ENCODE data around the gene ZNF521.

The ZNF521 gene

DNA sequence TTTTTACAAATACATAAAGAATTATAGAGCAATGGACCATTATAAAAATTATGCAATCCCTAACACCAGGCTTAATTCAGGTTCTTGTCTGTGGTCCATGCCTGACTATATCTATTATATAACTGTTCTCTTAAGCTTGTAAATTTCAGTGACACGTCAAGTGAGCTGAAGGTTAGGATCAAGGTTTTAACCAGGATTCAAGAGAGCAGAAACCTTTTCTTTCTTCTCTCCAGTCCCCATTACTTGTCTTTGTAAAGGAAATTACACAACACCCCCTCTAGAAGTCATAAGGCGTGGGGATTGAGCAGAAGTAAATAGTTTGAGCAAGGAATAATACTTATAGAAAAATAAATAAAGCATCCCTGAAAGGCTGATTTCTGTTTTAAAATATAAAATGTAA is 122.0 kb downstream of the ZNF521 start:
- DNase-seq (ENCODE audit: low read depth in 2 of 3, low spot score in 2 of 3), result no peak

GRCh38 chr18:25229081-25229480 is 122.9 kb downstream of the ZNF521 start:
- DNase-seq (ENCODE audit: low read depth in 2 of 3, low spot score in 2 of 3), result no peak

DNA sequence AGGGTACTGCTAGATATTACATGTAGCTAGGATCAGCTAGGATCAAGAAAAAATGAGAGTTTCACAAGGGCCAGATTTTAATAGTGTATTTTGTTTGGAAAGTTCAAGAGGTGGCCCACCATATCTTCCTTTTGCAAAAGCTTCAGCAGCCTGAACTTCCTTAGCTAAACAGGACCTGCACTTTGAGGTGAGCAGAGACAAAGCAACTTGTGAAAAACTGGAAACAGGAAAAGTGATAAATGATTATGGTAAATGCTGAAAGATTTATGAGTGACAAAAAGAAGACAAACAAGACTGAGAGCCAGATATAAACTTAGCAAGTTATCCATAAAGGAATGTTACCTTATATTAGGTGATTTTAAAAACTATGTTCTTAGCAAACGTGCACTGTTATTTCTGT is 123.6 kb downstream of the ZNF521 start:
- DNase-seq (ENCODE audit: low read depth in 2 of 3, low spot score in 2 of 3), result no peak

DNA sequence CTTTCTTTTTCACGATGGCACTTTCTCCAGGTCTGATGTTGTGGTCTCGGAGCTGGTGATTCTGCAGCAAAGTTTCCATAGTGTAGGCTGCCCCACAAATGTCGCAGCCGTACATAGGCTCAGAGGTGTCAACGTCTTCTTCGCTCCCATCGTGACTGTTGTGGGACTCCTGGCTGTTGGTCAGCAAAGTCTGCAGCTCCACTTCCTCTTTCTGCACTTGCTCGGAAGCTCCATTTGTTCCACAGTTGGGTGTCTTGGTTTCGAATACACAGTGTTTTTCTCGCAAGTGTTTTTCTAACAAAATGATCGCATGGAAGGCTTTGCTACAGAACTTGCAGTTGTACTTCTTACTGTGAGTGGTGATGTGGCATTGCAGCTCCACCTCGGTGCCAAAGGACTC is 126.8 kb downstream of the ZNF521 start:
- DNase-seq (ENCODE audit: low read depth in 2 of 3, low spot score in 2 of 3), result no peak

- DNase-seq (ENCODE audit: low read depth in 2 of 3, low spot score in 2 of 3), result no peak
Measured at GRCh38 chr18:25223899-25224886, 127.8 kb downstream of the ZNF521 start.

DNA sequence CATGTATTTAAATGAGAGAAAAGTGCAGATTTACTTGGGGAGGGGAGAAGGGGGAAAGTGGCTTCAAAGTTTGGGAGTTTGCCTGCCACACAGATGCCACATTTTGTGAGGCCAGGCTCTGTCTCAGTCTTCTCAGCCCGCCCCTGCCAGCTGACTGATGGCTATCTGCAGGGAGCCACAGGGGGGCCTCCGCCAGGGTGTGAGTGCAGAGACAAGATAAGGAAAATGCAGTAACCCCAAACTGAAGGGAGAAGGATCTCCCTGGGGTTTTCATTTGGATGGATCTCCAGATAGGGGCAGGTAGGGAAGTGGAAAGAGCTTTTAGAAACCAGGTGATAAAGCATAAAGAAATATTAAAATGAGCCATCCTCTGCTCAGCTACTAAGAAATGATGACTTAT is 128.8 kb downstream of the ZNF521 start:
- DNase-seq (ENCODE audit: low read depth in 2 of 3, low spot score in 2 of 3), result no peak

DNA sequence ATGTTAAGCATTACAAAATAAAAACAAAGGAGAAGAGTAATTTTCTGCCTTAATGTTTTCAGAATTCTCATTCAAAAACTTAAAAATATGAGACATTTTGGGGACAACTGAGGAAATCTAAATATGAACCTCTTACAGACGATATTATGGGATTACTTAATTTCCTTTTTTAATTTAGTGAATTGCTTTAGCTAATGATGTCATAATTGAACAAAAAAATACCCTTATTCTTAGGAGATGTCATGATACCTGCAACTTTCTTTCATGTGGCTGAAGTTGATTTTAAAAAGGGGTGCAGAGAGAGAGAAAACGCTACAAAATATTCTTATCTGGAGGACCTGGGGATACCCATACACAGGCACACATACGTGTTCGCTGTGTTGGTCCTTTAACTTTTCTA is 129.3 kb downstream of the ZNF521 start:
- no peak for DNase-seq (ENCODE audit: low read depth in 2 of 3, low spot score in 2 of 3)

DNA sequence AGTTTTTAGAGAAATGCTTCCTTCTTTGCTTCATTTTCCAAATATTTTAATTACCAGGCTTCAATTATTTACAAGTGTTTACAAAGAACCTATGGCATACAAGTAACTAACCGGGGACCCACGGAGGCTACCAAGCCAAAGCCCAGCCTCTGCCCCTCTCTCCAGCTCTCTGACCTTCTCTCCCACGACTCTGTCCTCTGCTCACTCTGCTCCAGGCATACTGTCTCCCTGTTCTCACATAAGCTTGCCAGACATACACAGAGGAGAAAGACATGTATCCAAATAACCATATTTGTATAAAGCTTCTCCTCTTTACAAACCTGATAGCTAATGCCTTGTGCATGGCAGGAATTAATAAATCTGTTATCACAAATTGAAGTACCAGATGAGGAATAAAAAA is 141.3 kb downstream of the ZNF521 start:
- no peak for DNase-seq (ENCODE audit: low read depth in 2 of 3, low spot score in 2 of 3)

DNA sequence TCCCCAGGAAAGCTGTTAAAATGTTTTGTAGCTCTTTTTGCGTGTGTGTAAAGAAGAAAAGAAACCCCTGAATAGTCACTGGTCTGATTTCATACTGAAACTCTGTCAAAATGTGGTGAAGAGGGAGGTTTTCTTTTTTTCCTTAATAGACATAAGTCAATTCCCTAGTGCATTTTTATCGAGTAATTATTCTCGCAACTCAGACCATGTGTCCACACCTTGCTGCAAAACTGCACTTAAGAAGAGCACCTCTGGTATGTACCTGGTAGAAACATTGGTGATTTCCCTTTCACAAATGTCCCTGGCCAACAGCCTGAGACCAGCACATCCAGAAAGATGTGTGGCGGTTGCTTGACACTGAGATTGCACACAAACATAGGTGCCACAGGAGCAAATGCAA is 159.9 kb downstream of the ZNF521 start:
- DNase-seq (ENCODE audit: low read depth in 2 of 3, low spot score in 2 of 3), result no peak

- no peak for DNase-seq (ENCODE audit: low read depth in 2 of 3, low spot score in 2 of 3)
Measured at GRCh38 chr18:25190472-25190871, 161.5 kb downstream of the ZNF521 start.

DNA sequence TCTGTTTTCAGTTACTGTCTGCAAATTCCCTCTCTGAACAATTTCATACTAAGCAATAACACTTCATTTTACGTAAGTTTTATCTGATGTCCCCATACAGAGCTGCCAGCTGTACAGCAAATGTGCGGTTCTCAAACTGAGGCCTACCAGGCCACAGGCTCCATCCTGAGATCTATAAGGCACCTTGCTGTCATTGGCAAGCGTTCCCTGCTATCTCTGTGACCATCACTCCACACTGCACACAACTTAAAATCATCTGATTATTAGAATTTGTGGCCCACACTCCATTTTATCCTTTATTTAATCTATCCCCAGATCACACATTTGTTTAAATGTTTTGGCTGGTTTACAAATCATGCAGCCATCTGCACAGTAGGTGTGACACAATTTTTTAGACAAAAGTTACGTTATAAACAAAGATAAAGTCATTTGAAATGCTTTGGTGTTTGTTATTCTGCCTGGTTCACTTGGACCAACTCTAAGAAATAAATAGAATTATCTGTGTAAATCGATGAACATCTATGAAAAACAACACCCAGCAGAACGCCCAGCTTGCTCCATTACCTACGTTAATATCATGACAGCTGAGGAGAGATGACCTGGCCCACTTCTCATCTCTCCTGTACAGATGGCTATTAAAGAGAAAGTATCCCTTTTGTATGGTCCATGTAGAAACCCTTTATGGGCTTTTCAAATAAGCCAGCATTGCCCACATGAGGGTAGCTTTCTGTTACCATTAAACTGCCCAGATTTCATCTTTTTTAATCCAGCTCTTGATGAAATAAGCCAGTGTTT is 162.4 kb downstream of the ZNF521 start:
- DNase-seq (ENCODE audit: low read depth in 2 of 3, low spot score in 2 of 3), result no peak

DNA sequence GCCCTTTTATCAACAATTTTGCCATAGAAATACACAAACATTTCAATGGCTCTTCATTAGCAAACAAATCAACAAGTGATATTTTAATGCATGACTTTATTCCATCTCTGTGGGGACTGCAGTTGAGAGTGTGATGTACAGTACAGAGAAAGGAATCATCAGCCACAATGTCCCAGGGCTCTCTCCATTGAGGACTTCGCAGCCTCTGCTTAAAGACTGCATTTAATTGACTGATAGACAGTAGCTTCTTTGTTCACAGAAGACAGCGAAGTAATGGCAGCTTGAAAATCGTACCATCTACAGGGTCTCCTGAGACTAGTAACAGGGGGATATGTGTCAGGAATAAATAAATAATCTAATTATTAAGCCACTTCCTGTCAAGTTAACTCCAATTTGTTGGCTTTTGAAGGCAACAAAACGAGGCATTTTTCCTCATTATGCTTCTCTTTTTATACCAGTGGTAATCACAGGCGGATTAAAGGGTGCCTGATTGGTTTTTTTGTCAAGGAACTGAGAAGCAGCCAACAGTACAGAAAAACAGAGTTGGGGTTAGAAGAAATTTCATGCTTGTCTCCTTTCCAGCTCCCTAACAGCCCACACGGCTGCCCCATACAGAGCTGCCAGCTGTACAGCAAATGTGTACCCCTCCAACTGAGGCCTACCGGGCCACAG is 164.3 kb downstream of the ZNF521 start:
- DNase-seq (ENCODE audit: low read depth in 2 of 3, low spot score in 2 of 3), result no peak

GRCh38 chr18:25186871-25187270 is 165.1 kb downstream of the ZNF521 start:
- no peak for DNase-seq (ENCODE audit: low read depth in 2 of 3, low spot score in 2 of 3)

DNA sequence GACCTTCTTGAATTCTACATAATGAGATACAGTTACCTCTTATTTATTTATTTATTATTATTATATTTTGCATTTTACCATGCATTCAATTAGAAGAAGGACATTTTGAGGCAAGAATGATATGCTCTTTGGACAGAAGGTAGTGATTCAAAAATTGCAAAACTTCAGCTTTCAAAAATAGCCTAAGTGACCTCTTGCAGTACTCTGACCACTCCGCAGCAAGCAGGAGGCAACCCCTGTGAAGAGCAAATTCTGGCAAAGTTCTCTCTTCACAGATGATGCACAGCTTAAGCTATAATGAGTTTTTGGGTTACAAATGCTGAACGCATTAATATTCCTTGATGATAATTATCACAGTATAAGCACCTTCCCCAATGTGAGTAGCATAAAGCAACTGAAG is 170.0 kb downstream of the ZNF521 start:
- no peak for DNase-seq (ENCODE audit: low read depth in 2 of 3, low spot score in 2 of 3)

DNA sequence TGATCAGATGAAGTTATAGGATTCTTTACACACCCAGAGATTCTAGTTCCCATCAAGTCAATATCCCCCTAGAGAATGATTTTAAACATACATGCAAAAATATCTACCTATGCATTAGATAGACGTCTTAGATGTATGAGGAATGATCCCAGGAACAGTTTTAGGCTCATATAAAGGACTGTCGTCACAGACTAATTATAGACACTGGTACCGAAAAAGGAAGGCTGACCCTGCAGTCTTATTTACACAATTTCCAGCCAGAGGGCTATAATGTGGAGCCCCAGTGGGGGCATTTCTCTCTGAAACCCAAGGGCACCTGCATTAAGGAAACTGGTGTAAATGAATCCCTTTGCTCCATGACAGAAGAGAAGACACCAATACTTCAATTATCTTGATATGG is 170.4 kb downstream of the ZNF521 start:
- DNase-seq (ENCODE audit: low read depth in 2 of 3, low spot score in 2 of 3), result no peak

DNA sequence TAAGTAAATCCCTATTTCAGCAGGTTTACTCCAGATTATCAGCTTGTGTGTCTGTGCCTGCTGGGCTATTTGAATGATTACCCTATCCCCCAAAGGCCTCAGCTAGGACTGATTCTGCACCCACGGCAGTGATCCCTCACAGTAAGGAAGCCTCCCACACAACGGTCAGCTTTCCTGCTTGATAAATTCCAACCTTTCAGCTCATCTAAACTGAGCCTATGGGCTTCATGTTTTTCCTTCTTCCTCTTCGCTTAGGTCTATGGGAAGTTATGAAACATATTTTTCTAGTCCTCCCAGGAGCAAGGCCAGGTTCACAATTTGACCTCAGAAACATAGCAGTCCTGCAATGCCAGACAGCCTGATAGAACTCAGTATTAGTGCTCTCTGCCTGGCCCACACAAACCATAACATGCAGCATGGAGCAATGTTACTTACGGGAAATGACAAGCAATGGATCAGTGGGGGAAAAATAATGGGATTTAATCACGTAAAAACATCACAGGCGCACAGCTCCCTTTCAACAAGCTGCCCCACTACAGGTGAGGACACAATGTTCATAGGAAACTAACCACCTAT is 170.9 kb downstream of the ZNF521 start:
- DNase-seq (ENCODE audit: low read depth in 2 of 3, low spot score in 2 of 3), result no peak

DNA sequence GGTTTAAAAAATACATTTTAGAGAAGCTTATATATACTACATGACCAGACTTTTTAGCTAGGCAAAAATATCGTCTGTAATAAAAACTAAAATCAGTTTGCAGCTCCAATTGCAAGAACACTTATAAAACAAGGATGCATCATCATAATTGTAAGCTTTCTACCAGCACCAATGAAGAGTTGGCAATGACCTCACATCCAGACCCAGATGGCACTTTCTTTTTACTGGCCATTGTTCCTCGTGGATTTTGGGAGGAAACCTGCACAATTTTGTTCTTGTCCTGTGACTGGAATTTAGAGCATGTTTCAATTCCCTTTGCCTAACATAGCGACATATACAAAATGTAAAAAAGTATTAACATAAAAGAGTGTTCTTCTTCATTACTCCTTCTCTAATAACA is 174.3 kb downstream of the ZNF521 start:
- DNase-seq (ENCODE audit: low read depth in 2 of 3, low spot score in 2 of 3), result no peak

- DNase-seq (ENCODE audit: low read depth in 2 of 3, low spot score in 2 of 3), result no peak
Measured at GRCh38 chr18:25176518-25177042, 175.4 kb downstream of the ZNF521 start.

DNA sequence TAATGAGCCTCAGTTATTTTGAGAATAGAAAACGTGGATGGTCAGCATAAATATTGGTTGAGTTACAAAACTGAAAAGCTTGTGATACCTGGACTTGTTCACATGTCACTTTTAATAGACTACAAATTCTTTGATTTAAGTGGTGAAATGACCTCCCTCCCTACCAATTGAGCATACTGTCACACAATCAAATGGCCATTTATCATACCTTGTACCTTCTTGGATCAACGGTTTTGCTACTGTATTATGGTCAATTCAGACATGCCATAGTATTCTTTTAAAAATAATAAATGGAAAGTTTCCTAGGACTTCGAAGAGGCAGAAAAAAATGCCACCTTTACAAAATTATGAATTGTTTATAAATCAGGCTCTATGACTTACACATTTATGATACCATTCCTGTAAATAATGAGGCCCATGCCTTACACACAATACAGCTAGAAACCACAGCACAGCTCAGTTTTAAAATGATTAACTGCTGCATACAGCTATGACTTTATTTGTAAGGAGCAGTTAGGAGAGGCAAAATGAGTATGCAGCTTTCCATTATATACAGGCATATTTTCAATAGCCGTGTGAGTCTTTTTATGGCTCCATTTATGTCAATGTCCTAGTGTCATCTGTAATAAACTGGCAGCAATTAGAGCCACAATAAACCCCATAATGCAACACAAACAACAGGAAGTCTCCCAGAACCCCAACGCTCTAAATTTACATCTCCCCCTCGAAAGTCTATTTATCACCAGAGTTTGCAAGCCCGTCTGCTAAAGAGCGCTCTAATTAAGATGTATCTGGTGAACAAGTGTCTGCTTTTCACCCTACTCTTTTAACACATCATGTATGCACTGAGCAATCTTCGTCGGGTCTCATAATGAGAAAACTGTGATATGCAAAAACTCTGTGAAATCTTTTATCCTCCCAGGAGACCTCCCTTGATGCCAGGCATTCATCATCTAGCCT is 176.1 kb downstream of the ZNF521 start:
- no peak for DNase-seq (ENCODE audit: low read depth in 2 of 3, low spot score in 2 of 3)

GRCh38 chr18:25174324-25174723 is 177.6 kb downstream of the ZNF521 start:
- no peak for DNase-seq (ENCODE audit: low read depth in 2 of 3, low spot score in 2 of 3)

Measured in activated CD8-positive, alpha-beta memory T cell treated with anti-CD3 and anti-CD28 coated beads for 48 hours (primary cell).